Peyer's patch (tissue), 4 donors: ENCODE data around the gene GFY.

Experiments used
- CTCF ChIP-seq, 6 experiments: fragments of 450-650 bp in 4 of 6; fragments of 200-600 bp in 2 of 6; sonication (generic) in 1 of 6; IDR thresholded peaks; one replicate each; pipeline ENCODE4 v1.5.1; 2017 to 2019; ENCODE audit warnings: antibody characterized with exemption in 6 of 6, mild to moderate bottlenecking in 3 of 6, moderate library complexity in 1 of 6
- POLR2A ChIP-seq, 2 donors: fragments of 450-650 bp; IDR thresholded peaks; one replicate each; pipeline ENCODE4 v1.5.1; 2017; ENCODE audit warnings: antibody characterized with exemption in 2 of 2, mild to moderate bottlenecking in 2 of 2, moderate library complexity in 2 of 2

GRCh38 chr19:49430678-49431329, 5.6 kb downstream of the GFY start:
- no peak for TF ChIP-seq CTCF (IDR thresholded peaks at IDR 0.05)
- TF ChIP-seq POLR2A (IDR thresholded peaks at IDR 0.05) = no peak
